Right lobe of liver (tissue), 4 donors: ENCODE data around the gene RDX.

Experiments
- CTCF ChIP-seq, 4 donors: fragments of 200-600 bp in 3 of 4; fragments of 450-650 bp in 1 of 4; IDR thresholded peaks; one replicate each; pipeline versions ENCODE4 v1.5.1 to v1.8.0; 2016 to 2022; ENCODE audit warnings: antibody characterized with exemption in 4 of 4, mild to moderate bottlenecking in 2 of 4
- POLR2A ChIP-seq: fragments of 450-650 bp; IDR thresholded peaks from one replicate; pipeline ENCODE4 v1.6.1; 2017; ENCODE audit warnings: antibody characterized with exemption, mild to moderate bottlenecking
- donor health status: DM: no; HTN: no; CAD: no.
- donor health status: DM: no; HTN: no; CAD: no.
- donor health status: DM: no; HTN: yes; CAD: no.

- no peak for TF ChIP-seq CTCF (IDR thresholded peaks at IDR 0.05)
- no peak for TF ChIP-seq POLR2A
Measured at GRCh38 chr11:110301032-110301431, 4.6 kb upstream of the RDX start.
